Measurements from ENCODE around the gene MAGI1. TPM values are rescaled to one million over a fixed set of nuclear protein-coding genes. Genes with fewer than 3 reads are reported as not detected.

MAGI1 gene
- total RNA-seq, 1 experiment from 2014 or later: 58.2 TPM

DNA sequence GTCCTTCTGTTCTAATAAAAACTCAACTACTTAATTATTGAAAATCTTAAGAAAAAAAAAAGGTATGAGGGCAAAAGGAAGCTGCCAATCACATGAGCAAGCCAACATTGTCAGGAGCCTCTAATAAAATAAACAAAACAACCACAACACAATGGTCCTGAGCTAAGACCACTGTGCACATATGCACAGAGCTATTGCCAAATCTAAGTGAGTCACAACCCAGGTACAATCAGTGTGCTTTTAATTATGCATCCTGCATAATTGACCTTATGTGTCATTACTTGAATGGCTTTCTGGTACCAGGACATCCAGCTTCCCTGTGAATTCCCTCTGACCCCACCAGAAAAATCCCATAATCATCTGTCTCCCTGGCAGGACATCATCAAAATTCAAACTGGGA is 639.8 kb downstream of the MAGI1 start:
- peaks cover 52% of the 10 kb centered on the region for H3K4me1 Mint-ChIP-seq
- ChIA-PET POLR2A (no interaction called here), CTCF (interaction anchor here (0.7 to 0.9 kb wide), 2 partner anchors 14 to 29 kb away, joined by 3 read pairs; no protein-coding TSS in a partner anchor)
- no peak overlapping the region for H3K4me3 Mint-ChIP-seq
- DNase-seq (ENCODE audit: low spot score): no peak
- TF ChIP-seq, protein P1, sequence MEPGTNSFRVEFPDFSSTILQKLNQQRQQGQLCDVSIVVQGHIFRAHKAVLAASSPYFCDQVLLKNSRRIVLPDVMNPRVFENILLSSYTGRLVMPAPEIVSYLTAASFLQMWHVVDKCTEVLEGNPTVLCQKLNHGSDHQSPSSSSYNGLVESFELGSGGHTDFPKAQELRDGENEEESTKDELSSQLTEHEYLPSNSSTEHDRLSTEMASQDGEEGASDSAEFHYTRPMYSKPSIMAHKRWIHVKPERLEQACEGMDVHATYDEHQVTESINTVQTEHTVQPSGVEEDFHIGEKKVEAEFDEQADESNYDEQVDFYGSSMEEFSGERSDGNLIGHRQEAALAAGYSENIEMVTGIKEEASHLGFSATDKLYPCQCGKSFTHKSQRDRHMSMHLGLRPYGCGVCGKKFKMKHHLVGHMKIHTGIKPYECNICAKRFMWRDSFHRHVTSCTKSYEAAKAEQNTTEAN (CRISPR knock-in tag; IDR thresholded peaks at IDR 0.05): no peak
- TF ChIP-seq ARID4B (CRISPR knock-in tag; IDR thresholded peaks at IDR 0.05; ENCODE audit: borderline replicate concordance) (no peak), IRF2 (CRISPR knock-in tag; IDR thresholded peaks at IDR 0.05; ENCODE audit: borderline replicate concordance, low read depth) (no peak)
- H3K9me3 Mint-ChIP-seq: no peaks in the 10 kb centered on the region
- H3K27me3 Mint-ChIP-seq (ENCODE audit: low read depth): no peaks in the 10 kb centered on the region
- H3K27ac Mint-ChIP-seq: no peak overlapping the region
- no peaks in the 10 kb centered on the region for H3K36me3 Mint-ChIP-seq
- ATAC-seq: no peak

DNA sequence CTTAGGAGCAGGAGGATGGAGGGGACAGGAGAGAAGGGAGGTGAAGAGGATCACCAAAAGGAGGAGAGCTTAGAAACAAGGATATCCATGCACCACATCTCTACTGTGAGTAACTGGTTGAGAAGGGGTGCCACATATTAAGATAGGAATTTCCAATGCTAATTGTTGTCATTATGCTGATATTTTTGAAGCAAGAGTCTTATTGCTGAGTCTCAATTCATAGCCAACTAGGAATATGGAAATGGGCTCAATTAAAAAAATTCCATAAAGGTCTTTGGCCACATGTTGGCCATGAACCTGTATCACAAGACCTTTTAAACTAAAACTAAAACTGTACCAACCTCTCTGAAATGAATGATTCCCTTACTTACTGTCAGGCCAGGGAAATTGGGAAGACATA is 642.6 kb downstream of the MAGI1 start:
- CTCF ChIA-PET: no interaction called here
- Mint-ChIP-seq H3K36me3 (no peaks in the 10 kb centered on the region), H3K9me3 (no peaks in the 10 kb centered on the region), H3K4me1 (peaks cover 45% of the 10 kb centered on the region), H3K27me3 (ENCODE audit: low read depth) (no peaks in the 10 kb centered on the region), H3K4me3 (no peak overlapping the region), H3K27ac (no peak overlapping the region)
- ATAC-seq: no peak
- TF ChIP-seq NR1H2 (CRISPR knock-in tag; IDR thresholded peaks at IDR 0.05) (no peak), GTF2I (CRISPR knock-in tag; conservative IDR thresholded peaks at IDR 0.05) (no peak), ZNF423 (CRISPR knock-in tag; IDR thresholded peaks at IDR 0.05) (no peak), ESRRA (CRISPR knock-in tag; IDR thresholded peaks at IDR 0.05; ENCODE audit: borderline replicate concordance) (no peak), CREB1 (CRISPR knock-in tag; IDR thresholded peaks at IDR 0.05) (no peak), ZMAT4 (CRISPR knock-in tag; IDR thresholded peaks at IDR 0.05) (no peak), ZNF671 (CRISPR knock-in tag; IDR thresholded peaks at IDR 0.05) (no peak), ATF3 (CRISPR knock-in tag; conservative IDR thresholded peaks at IDR 0.05) (no peak), KAT7 (CRISPR knock-in tag; IDR thresholded peaks at IDR 0.05; ENCODE audit: borderline replicate concordance) (no peak), SOX15 (CRISPR knock-in tag; IDR thresholded peaks at IDR 0.05) (no peak), ZNF425 (CRISPR knock-in tag; conservative IDR thresholded peaks at IDR 0.05) (no peak), ZNF219 (CRISPR knock-in tag; IDR thresholded peaks at IDR 0.05; ENCODE audit: borderline replicate concordance) (no peak), TP53 (CRISPR knock-in tag; IDR thresholded peaks at IDR 0.05) (no peak)
- POLR2A ChIA-PET: interaction anchor here (0.6 kb wide), 1 partner anchor 21 kb away, joined by 3 read pairs; no protein-coding TSS in a partner anchor
- DNase-seq (ENCODE audit: low spot score): no peak

All from WTC11 (cell line).